Activated CD4-positive, CD25-positive, alpha-beta regulatory T cell treated with anti-CD3 and anti-CD28 coated beads, Interleukin-2, amount 50 U/mL, for 24 hours (primary cell): ENCODE measurements around the gene TTC36.
"Not testable (repeated sequence)": the region's sequence is repeated elsewhere in the genome, so short reads cannot be mapped to it uniquely, and the experiment has no call there.

Experiments
- ATAC-seq, 2 donors: fragments of 150-1000 bp; cut with Tn5 transposase; one replicate each; pipeline ENCODE4 v1.10.0; 2021; ENCODE audit warnings: mild to moderate bottlenecking in 1 of 2, moderate library complexity in 1 of 2

TTC36 gene

DNA sequence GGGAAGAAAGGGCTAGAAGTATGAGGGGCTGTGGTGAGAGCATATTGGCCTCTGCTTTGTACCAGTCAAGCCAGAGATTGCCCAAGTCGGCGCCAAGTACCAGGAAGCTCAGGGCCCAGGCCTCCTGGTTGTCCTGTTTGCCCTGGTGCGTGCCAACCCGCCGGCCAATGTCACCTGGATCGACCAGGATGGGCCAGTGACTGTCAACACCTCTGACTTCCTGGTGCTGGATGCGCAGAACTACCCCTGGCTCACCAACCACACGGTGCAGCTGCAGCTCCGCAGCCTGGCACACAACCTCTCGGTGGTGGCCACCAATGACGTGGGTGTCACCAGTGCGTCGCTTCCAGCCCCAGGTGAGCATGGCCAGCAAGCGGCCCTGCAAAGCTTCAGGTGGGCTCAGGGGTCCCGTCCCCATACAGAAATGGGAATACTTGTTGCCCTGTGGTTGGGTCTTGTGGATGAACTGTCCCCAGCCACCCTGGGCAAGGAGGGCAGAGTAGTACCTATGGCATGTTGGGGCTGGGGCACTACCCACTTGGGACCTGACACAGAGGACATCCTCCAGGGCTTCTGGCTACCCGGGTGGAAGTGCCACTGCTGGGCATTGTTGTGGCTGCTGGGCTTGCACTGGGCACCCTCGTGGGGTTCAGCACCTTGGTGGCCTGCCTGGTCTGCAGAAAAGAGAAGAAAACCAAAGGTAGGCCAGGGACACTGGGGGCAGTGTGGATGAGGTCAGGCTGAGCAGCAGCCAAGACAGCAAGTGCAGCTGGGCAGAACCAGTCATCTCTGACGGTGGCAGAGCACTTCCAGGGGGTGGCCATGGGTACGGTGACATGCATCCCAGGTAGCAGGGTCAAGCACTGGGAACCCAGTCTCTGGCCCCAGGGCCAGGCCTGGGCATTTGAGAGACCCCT is 5.8 kb downstream of the TTC36 start:
- ATAC-seq = no peak

DNA sequence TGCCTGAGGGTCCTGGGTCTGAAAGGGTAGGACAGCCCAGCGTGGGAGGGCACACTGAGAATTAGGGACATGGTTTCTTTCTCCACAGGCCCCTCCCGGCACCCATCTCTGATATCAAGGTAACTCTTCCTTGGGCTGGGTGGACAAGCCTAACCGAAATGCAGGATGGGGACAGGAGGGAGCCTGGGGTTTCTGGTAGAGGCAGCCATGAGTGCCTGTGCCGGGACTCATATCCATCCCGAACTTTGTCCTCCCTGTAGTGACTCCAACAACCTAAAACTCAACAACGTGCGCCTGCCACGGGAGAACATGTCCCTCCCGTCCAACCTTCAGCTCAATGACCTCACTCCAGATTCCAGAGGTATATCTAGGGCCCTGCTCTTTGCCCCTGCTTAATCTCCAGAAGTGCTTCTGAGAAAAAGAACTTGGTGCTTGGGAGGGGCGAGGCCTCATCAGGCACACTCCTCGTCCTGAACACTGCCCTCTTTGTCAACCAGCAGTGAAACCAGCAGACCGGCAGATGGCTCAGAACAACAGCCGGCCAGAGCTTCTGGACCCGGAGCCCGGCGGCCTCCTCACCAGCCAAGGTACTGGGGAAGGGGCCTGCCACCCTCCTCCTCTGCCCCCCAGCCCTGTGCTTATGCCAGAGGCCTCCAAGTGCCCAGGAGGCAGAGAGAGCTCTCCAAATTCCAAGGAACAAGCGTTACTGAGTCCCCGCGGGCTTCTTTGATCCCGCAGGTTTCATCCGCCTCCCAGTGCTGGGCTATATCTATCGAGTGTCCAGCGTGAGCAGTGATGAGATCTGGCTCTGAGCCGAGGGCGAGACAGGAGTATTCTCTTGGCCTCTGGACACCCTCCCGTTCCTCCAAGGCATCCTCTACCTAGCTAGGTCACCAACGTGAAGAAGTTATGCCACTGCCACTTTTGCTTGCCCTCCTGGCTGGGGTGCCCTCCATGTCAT is 6.8 kb downstream of the TTC36 start:
- no peak for ATAC-seq

DNA sequence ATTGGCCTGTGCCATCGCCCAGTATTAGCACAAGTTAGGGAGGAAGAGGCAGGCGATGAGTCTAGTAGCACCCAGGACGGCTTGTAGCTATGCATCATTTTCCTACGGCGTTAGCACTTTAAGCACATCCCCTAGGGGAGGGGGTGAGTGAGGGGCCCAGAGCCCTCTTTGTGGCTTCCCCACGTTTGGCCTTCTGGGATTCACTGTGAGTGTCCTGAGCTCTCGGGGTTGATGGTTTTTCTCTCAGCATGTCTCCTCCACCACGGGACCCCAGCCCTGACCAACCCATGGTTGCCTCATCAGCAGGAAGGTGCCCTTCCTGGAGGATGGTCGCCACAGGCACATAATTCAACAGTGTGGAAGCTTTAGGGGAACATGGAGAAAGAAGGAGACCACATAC is 8.0 kb downstream of the TTC36 start:
- no peak for ATAC-seq

DNA sequence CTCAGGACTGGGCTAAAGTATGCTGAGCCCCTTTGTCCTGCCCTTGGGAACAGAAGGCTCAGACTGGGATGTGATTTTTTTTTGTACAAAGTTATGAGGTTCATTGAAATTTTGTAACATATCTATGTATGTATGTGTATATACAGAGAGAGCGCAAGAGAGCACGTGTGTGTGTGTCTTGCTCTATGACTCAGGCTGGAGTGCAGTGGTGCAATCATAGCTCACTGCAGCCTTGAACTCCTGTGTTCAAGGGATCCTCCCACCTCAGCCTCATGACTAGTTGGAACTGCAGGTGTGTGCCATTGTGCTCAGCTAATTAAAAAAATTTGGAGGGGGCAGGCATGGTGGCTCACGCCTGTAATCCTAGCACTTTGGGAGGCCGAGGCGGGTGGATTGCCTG is 9.5 kb downstream of the TTC36 start:
- no peak for ATAC-seq

DNA sequence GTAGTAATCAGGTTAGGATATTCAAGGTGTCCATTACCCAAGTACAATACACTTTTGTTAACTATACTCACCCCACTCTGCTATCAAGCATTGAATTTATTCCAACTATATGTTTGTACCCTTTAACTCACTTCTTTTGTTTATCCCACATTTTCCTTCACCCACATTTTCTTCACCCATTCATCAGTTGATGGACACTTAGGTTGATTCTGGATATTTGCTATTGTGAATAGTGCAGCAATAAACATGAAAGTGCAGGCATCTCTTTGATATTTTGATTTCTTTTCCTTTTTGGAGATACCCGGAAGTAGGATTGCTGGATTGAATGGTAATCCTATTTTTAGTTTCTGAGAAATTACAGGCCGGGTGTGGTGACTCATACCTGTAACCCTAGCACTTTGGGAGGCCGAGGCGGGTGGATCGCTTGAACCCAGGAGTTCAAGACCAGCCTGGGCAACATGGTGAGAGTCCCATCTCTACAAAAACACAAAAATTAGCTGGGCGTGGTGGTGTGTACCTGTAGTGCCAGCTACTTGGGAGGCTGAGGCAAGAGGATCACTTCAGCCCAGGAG is 10.2 kb downstream of the TTC36 start:
- no peak for ATAC-seq

DNA sequence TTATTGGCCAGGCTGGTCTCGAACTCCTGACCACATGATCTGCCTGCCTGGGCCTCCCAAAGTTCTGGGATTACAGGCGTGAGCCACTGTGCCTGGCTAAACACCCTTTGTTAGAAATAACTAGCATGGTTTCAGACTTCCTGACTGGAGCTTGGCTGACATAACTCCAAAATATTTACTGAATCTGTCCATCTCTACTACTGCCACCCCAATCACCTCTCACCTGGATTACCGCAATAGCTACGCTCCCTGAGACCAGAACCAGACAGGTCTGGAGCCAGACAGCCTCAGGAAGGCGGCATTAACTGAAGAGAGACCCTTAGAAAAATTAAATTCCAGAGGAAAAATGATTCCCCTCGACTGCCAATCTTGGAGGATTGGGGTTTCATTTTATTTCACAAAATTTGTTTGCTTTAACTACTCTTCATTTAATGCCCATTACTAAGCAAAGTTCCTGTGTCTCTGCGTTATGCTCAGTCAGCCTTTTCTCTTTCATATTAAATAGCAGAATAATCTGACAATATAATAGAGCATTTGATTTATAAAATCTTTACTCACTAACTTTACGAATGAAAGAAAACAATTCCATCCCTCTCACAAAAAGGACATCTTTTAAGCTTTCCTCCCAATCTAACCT is 16.9 kb downstream of the TTC36 start:
- no peak for ATAC-seq

DNA sequence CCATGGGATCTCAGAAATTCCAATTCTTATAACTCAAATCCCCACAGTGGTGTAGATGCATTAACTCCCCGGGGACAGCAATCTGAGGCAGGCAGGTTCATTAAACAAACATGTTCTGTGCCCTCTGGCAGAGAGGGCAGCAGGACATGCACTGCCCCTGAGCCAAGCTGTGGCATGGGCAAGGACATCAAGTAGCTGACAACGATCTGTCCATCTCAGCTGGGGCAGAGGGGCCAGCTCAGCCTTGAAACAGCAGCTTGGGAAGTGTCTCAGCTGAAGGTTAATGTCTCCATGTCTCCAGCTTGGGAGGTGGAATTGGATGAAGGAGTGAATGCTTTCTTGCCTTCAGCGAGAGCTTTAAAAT is 17.4 kb downstream of the TTC36 start:
- no peak for ATAC-seq

DNA sequence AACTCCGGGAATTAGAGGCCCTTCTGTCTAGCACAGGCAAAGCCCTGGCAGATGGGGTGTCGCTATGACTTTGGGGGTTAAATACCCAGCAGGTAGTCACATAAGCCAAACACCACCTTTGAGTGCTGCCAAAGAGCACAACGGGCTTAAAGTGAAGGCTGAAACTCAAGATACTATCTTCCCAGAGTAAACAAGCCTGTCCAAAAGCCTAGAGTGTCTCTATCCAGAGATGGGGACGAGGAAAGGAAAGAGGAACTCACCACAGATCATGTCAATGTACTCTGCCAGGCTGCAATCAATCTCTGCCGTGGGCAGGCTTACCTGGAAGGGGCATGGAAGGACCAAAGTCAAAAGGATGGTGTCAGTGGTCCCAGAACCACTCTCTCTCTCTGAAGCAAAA is 18.3 kb downstream of the TTC36 start:
- ATAC-seq = no peak

DNA sequence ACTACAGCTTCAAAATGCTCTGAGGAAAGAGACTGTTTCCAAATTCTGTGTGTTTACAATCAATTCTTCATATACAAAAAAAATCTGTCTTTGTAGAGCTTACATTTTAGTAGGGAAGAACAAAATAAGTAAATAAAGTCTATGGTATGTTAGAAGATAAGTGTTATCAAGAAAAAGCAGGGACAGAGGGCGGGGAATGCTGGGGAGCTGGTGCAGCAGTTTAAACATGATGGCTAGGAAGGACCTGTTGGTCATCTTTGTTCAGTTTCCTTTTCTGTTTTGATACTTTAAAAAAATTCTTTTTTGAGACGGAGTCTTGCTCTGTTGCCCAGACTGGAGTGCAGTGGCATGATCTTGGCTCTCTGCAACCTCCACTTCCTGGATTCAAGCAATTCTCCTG is 19.9 kb downstream of the TTC36 start:
- no peak for ATAC-seq

DNA sequence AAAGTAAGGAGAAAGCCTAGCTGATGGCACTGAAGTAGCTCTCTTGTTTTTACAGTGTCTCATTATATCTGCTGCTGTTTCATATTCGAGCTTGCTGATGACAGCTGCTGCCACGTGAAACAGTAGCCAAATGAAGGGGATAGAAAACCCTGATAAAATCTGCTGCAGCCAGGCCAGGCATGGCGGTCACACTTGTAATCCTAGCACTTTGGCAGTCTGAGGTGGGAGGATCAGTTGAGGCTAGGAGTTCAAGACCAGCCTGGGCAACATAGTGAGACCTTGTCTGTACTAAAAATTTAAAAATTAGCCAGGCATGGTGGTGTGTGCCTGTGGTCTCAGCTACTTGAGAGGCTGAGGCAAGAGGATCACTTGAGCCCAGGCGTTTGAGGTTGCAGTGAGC is 25.1 kb downstream of the TTC36 start:
- ATAC-seq = no peak

DNA sequence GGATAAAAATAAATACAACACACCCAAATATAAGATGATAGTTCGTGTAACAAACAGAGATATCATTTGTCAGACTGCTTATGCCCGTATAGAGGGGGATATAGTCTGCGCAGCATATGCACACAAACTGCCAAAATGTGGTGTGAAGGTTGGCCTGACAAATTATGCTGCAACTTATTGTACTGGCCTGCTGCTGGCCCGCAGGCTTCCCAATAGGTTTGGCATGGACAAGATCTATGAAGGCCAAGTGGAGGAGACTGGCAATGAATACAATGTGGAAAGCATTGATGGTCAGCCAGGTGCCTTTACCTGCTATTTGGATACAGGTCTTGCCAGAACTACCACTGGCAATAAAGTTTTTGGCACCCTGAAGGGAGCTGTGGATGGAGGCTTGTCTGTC is 33.5 kb downstream of the TTC36 start:
- ATAC-seq = no peak

DNA sequence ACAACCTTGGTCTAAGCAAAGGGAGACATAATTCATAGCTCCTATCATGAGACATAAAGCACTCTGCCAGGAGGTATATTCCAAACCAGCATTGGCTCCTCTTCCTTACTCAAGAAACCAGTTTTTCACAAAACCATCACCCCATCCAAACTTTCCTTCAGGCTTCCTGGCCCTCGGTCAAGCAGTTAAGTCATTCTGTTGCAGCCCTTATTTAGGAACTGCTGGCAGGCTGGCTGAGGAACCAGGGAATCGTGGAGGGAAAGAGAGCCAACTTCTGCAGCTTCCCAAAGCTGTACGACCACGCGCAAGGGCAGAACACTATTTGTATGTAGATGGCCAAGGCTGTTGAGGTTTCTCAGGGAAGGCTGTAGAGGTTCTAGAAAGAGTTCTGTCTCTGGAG is 37.8 kb downstream of the TTC36 start:
- no peak for ATAC-seq

DNA sequence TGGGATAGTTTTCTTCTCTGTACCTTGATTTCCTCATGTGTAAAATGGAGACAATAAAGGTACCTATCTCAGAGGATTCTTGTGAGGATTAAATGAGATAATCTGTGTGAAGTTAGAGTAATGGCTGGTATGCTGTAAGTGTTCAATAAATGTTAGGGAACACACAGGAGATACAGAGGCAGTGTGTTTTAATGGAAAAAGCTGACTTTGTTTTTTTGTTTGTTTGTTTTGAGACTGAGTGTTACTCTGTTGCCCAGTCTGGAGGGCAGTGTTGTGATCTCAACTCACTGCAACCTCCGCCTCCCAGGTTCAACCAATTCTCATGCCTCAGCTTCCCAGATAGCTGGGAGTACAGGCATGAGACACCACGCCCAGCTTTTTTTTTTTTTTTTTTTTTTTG is 42.4 kb downstream of the TTC36 start:
- ATAC-seq = no peak

DNA sequence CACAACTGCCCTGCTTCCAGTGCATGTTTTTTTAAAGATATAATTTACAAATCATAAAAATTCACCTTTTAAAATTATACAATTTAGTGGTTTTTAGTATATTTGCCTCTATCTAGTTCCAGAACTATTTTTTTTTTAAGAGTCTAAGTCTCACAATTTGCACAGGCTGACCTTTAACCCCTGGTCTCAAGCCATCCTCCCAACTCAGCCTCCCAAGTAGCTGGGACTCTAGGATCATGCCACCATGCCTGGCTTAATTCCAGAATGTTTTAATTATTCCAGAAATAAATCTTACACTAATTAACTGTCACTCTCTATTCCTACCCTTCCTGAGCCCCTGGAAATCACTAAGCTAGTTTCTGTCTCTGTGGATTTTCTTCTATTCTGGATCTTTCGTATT is 43.5 kb downstream of the TTC36 start:
- ATAC-seq = no peak

DNA sequence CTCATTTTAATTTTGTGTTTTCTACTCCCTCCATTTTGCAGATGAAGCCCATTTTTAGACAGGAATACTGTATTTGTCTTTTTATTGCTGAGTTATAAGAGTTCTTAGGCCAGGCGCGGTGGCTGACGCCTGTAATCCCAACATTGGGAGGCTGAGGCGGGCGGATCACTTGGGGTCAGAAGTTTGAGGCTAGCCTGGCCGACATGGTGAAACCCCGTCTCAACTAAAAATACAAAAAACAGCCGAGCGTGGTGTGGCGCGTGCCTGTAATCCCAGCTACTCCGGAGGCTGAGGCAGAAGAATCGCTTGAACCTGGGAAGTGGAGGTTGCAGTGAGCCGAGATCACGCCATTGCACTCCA is 44.4 kb downstream of the TTC36 start:
- not testable (repeated sequence) for ATAC-seq

DNA sequence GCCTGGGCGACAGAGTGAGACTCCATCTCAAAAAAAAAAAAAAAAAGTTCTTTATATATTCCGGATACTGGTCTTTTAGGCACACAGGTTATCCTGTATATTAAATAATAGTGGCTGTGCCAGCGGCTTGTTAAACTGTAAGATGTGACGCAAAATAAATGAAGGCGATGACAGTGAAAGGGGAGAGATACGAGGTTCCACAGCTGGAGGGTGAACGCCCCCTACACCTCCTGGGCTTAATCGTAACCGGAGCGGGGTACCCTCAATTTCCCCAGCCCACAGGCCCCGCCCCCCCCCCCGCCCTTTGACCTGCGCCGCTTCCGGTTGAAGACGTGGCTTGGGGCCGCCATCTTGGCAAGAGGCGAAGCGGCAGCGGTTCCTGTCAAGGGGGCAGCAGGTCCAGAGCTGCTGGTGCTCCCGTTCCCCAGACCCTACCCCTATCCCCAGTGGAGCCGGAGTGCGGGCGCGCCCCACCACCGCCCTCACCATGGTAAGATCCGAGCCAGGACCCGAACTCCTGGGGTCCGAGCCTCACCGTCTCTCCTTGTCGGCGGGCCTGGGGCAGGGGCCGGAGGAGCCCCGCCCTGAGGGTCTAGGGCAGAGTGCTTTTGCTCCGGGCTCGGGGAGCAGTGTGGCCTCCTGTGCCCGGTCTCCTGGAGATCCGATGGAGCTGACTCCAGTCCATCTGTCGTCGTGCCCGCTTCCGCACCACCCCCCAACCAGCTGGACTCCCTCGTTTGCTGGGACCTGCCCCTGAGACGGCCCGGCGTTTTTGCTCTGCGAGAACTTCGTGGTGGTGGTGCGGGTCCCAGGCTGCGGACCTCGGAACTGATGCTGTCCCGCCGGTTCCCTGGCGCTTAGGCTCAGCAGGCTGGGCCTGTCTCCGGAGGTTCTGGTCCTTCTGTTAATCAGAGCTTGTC is 45.0 kb downstream of the TTC36 start, which contains the start of gene ARCN1:
TSS of gene ARCN1 (plus strand) at position 349 of the 920 bp plus-strand sequence. CDS start at position 488, 139 bp downstream.
- peak; percentile 82 to 83 for ATAC-seq

DNA sequence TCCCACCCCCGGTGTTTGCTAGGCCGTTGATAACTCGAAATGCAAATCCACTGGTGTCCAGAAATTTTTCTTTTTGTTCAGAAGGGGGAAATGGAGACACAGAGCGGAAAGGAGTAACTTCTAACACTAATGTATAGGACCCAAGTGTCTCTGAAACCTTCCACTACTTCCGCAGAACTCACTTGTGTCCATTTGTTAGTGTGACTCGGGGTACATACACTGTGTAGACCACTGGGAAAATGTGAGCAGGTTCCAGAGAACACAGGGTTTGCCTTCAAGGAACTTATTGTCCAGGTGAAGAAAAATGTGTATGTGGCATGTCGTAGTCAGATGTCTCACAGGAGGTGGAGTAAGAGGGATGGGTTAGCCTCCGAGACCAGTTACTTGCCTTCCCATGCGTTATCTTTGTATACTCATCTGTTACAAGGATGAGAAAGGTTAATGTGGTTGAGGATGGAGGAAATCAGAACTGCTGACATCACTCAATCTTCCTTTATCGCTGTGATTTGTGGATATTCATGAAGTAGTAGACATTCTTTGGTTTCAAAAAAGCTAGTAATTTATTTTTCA is 45.8 kb downstream of the TTC36 start:
- peak; percentile 49 to 68 for ATAC-seq

DNA sequence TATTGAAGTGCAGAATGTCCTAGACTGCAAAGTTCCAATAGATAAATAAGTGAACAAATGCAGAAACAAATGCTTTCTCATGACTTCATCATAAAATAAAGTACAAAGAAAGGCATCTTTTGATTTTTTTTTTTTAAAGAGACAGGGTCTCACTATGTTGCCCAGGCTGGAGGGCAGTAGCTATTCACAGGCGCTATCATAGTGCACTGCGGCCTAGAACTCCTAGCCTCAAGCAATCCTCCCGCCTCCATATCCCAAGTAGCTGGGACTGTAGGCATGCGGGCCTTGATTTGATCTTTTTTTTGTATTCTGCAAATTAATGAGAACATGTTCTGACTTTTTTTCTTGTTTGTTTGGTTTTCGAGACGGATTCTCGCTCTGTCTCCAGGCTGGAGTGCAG is 47.4 kb downstream of the TTC36 start:
- ATAC-seq = no peak

DNA sequence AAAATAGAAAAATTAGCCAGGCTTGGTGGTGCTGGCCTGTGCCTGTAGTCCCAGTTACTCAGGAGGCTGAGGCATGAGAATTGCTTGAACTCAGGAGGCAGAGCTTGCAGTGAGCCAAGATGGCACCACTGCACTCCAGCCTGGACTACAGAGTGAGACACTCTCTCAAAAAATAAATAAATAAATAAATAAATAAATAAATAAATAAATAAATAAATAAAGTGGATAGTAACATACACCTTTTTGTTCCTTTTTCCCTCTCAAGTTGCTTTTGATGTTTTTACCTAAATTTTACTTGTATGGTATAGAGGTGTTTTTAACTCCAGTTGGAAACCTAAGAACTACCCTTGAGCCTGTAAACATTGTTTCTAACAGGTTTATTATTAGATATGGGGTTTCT is 50.7 kb downstream of the TTC36 start:
- not testable (repeated sequence) for ATAC-seq
